ENCODE results near the gene NFKBIB. TPM values are rescaled to one million over a fixed set of nuclear protein-coding genes. Genes with fewer than 3 reads are reported as not detected.

NFKBIB gene
- total and polyA plus RNA-seq, 2 of the 13 experiments (the other 11 are each of a cell fraction or from before 2014, with no cell fraction given) = 8.6 to 14.9 TPM

GRCh38 chr19:38852231-38853044, 47.3 kb upstream of the NFKBIB start (continued):
- TF ChIP-seq IRF1 (CRISPR knock-in tag; IDR thresholded peaks at IDR 0.05; ENCODE audit: low read depth) = no peak
- TF ChIP-seq KAT8 (CRISPR knock-in tag; IDR thresholded peaks at IDR 0.05) = 0 out of 2 replicates have a peak, but pooled peaks have one; percentile 9

GRCh38 chr19:38853214-38853613, 46.6 kb upstream of the NFKBIB start:
- Histone ChIP-seq H3K4me1 (ENCODE audit: insufficient read depth, low read length) (peaks cover 49% of the 10 kb centered on the region), H3K27me3 (ENCODE audit: control insufficient read depth in 1 of 2, insufficient read depth in 2 of 2, low read length in 2 of 2) (no peaks in the 10 kb centered on the region; a peak in 1 of 5 replicates), H4K20me1 (ENCODE audit: insufficient read depth, low read length) (peaks cover 9% of the 10 kb centered on the region), H3K36me3 (replicated peaks in 1 of 2; ENCODE audit: control insufficient read depth in 1 of 2, insufficient read depth in 2 of 2, low read length in 2 of 2) (no peaks in the 10 kb centered on the region), H2AFZ (ENCODE audit: low read length) (no peak overlapping the region), H3K79me2 (ENCODE audit: insufficient read depth, low read length) (peaks cover 19% of the 10 kb centered on the region), H3K9me3 (ENCODE audit: low read length) (no peaks in the 10 kb centered on the region), H3K27ac (ENCODE audit: extremely low read length, insufficient read depth, low read length) (peak overlapping the region; percentile 91), H3K4me2 (ENCODE audit: low read depth, low read length) (peak overlapping the region; percentile 92), H3K9ac (ENCODE audit: insufficient read depth, low read depth, low read length) (peak overlapping the region; percentile 88), H3K4me3 (replicated peaks in 1 of 3; ENCODE audit: insufficient read depth in 1 of 3, low read depth in 2 of 3, low read length in 3 of 3) (peak overlapping the region; percentile 84 to 93 (median 87); a peak in 5 of 6 replicates)
- no TSS peak for BruUV-seq (replicated peaks)
- no peak for ATAC-seq
- FAIRE-seq = no peak
- no peak for DNase-seq (ENCODE audit: low spot score)
- POLR2A ChIA-PET = interaction anchor here (0.8 to 9.1 kb wide), 8 partner anchors 10 to 152 kb away, joined by 3 to 148 read pairs (median 8); partner anchors contain the start of genes ECH1, MRPS12, RINL and SARS2
- CTCF ChIA-PET (ENCODE audit: low intra/inter-chr PET ratio, low total read pairs) = no interaction called here
- 84% methylated on average over 17 of the region's 17 CpGs for WGBS (ENCODE audit: low lambda C conversion rate)
- in situ Hi-C loops (cut with HindIII; ENCODE audit: extremely low pct_ligation_motif_present, low pct_unique_long_range_greater_than_20kb) = no loop called here
- intact Hi-C loops (cut with micrococcal nuclease; ENCODE audit: unreplicated experiment) = no loop called here
- TF ChIP-seq JDP2 (CRISPR knock-in tag; IDR thresholded peaks at IDR 0.05; ENCODE audit: borderline replicate concordance) (no peak), ZNF770 (CRISPR knock-in tag; IDR thresholded peaks at IDR 0.05) (peak; percentile 79), ZNF407 (CRISPR knock-in tag; IDR thresholded peaks at IDR 0.05; ENCODE audit: not compliant biosample characterization) (peak; percentile 2), ZNF225 (CRISPR knock-in tag; IDR thresholded peaks at IDR 0.05) (no peak), ZMYM3 (CRISPR knock-in tag; IDR thresholded peaks at IDR 0.05) (0 out of 2 replicates have a peak, but pooled peaks have one; percentile 16), JUN (CRISPR knock-in tag; IDR thresholded peaks at IDR 0.05) (0 out of 2 replicates have a peak, but pooled peaks have one; percentile 6), SSRP1 (CRISPR knock-in tag; IDR thresholded peaks at IDR 0.05) (no peak), KAT8 (CRISPR knock-in tag; IDR thresholded peaks at IDR 0.05) (no peak)
